Chondrocyte (in vitro differentiated cells): ENCODE measurements around the gene KRTAP10-12. TPM values are rescaled to one million over a fixed set of nuclear protein-coding genes. Genes with fewer than 3 reads are reported as not detected.
"Not testable (repeated sequence)": the region's sequence is repeated elsewhere in the genome, so short reads cannot be mapped to it uniquely, and the experiment has no call there.

Source experiments
- DNase-seq: peaks from one replicate; pipeline ENCODE4 v3.0.0; 2021; ENCODE audit warnings: mixed read lengths, low spot score
- H3K27ac Mint-ChIP-seq: one replicate; pipeline ENCODE4 v1.8.0; 2021; ENCODE audit warnings: mild to moderate bottlenecking, moderate library complexity, mixed read lengths; ENCODE audit not compliant: unreplicated experiment
- H3K27me3 Mint-ChIP-seq: 2 replicates; pipeline ENCODE4 v1.8.0; 2021; ENCODE audit warnings: low read depth, mixed read lengths
- H3K36me3 Mint-ChIP-seq: 2 replicates; pipeline ENCODE4 v1.8.0; 2021; ENCODE audit warnings: low read depth, mixed read lengths
- H3K4me1 Mint-ChIP-seq: 2 replicates; pipeline ENCODE4 v1.8.0; 2021; ENCODE audit warnings: low read depth, mild to moderate bottlenecking, mixed read lengths
- H3K4me3 Mint-ChIP-seq: one replicate; pipeline ENCODE4 v1.8.0; 2021; ENCODE audit warnings: mild to moderate bottlenecking, moderate library complexity, mixed read lengths; ENCODE audit not compliant: unreplicated experiment
- H3K9me3 Mint-ChIP-seq: 2 replicates; pipeline ENCODE4 v1.8.0; 2021; ENCODE audit warnings: low read depth, mixed read lengths
- CTCF ChIP-seq: fragments of 200-600 bp; sonication (generic); IDR thresholded peaks from 2 replicates; pipeline ENCODE4 v1.5.0; 2021; ENCODE audit warnings: antibody characterized with exemption, mild to moderate bottlenecking, moderate library complexity
- total RNA-seq: library from RNA; stranded (reverse); gene quantifications from 3 replicates; pipeline ENCODE4 v1.2.1, GENCODE V29; 2021

Gene KRTAP10-12
- total RNA-seq, 1 donor from 2014 or later: not detected

- H3K4me1 Mint-ChIP-seq: no peaks in the 10 kb centered on the region
- no peak for DNase-seq
Observed at GRCh38 chr21:44657635-44658540, 39.1 kb upstream of the KRTAP10-12 start, which contains the start of gene KRTAP12-3. Gene KRTAP12-3 (plus strand): TSS chr21:44657932. CDS start chr21:44657980, 48 bp downstream.

GRCh38 chr21:44658541-44658910, 38.4 kb upstream of the KRTAP10-12 start:
- Mint-ChIP-seq H3K4me3 (no peak overlapping the region), H3K4me1 (no peaks in the 10 kb centered on the region), H3K27ac (no peak overlapping the region), H3K27me3 (peaks cover 38% of the 10 kb centered on the region), H3K9me3 (peaks cover 24% of the 10 kb centered on the region), H3K36me3 (peaks cover 8% of the 10 kb centered on the region)
- DNase-seq: no peak
- no peak for TF ChIP-seq CTCF

More at GRCh38 chr21:44657635-44658540, 39.1 kb upstream of the KRTAP10-12 start, which contains the start of gene KRTAP12-3:
- peaks cover 24% of the 10 kb centered on the region for H3K9me3 Mint-ChIP-seq
- peaks cover 8% of the 10 kb centered on the region for H3K36me3 Mint-ChIP-seq
- TF ChIP-seq CTCF: no peak
- no peak within 1 kb of the TSS for H3K27ac Mint-ChIP-seq
- no peak within 1 kb of the TSS for H3K4me3 Mint-ChIP-seq
- peaks cover 42% of the 10 kb centered on the region for H3K27me3 Mint-ChIP-seq

GRCh38 chr21:44658913-44659595, 37.9 kb upstream of the KRTAP10-12 start:
- no peak for DNase-seq
- Mint-ChIP-seq H3K4me3 (no peak overlapping the region), H3K36me3 (peaks cover 8% of the 10 kb centered on the region), H3K27ac (no peak overlapping the region), H3K27me3 (peaks cover 38% of the 10 kb centered on the region), H3K4me1 (no peaks in the 10 kb centered on the region), H3K9me3 (peaks cover 29% of the 10 kb centered on the region)
- TF ChIP-seq CTCF: no peak

- not testable (repeated sequence) for H3K4me3 Mint-ChIP-seq, DNase-seq, H3K36me3 Mint-ChIP-seq, H3K27ac Mint-ChIP-seq, H3K4me1 Mint-ChIP-seq
- peaks cover 45% of the 10 kb centered on the region for H3K27me3 Mint-ChIP-seq
- H3K9me3 Mint-ChIP-seq: peaks cover 26% of the 10 kb centered on the region
Observed at GRCh38 chr21:44661567-44661966, 35.4 kb upstream of the KRTAP10-12 start.

- Mint-ChIP-seq H3K9me3 (peaks cover 22% of the 10 kb centered on the region), H3K36me3 (peaks cover 1% of the 10 kb centered on the region), H3K27me3 (peaks cover 43% of the 10 kb centered on the region), H3K4me1 (no peaks in the 10 kb centered on the region), H3K27ac (no peak overlapping the region), H3K4me3 (no peak overlapping the region)
- no peak for TF ChIP-seq CTCF
- DNase-seq: no peak
Observed at GRCh38 chr21:44664691-44665090, 32.3 kb upstream of the KRTAP10-12 start.
